Activated CD8-positive, alpha-beta T cell treated with anti-CD3 and anti-CD28 coated beads, Interleukin-2, amount 10 ng/mL, durations not matched to agents 7 days and 5 days (primary cell): ENCODE results near the gene OR2A7. TPM values are rescaled to one million over a fixed set of nuclear protein-coding genes. Genes with fewer than 3 reads are reported as not detected.
"Not testable (repeated sequence)": the region's sequence is repeated elsewhere in the genome, so short reads cannot be mapped to it uniquely, and the experiment has no call there.

ENCODE experiments used
- ATAC-seq: fragments of 150-1000 bp; cut with Tn5 transposase; one replicate; pipeline ENCODE4 v1.10.0; 2021; ENCODE audit warnings: moderate library complexity
- CTCF ChIA-PET: fragments of 350-600 bp; sonication (Branson Sonifier 250); formaldehyde crosslinking; loops from one replicate; lab custom pipeline; 2021; ENCODE audit warnings: antibody characterized with exemption; lab: Charles Lee
- POLR2A ChIA-PET: fragments of 350-600 bp; sonication (Branson Sonifier 250); formaldehyde crosslinking; loops from one replicate; lab custom pipeline; 2021; ENCODE audit warnings: antibody characterized with exemption; lab: Charles Lee
- DNase-seq: peaks from one replicate; pipeline ENCODE4 v3.0.0-alpha.2; 2020
- H3K27ac Mint-ChIP-seq: one replicate; pipeline ENCODE4 v1.8.0; 2021; ENCODE audit warnings: mild to moderate bottlenecking, mixed read lengths
- H3K27me3 Mint-ChIP-seq: one replicate; pipeline ENCODE4 v1.8.0; 2021; ENCODE audit warnings: low read depth, mixed read lengths
- H3K36me3 Mint-ChIP-seq: one replicate; pipeline ENCODE4 v1.8.0; 2021; ENCODE audit warnings: low read depth, mixed read lengths
- H3K4me1 Mint-ChIP-seq: one replicate; pipeline ENCODE4 v1.8.0; 2021; ENCODE audit warnings: low read depth, mixed read lengths
- H3K4me3 Mint-ChIP-seq: one replicate; pipeline ENCODE4 v1.8.0; 2021; ENCODE audit warnings: mild to moderate bottlenecking, mixed read lengths
- H3K9me3 Mint-ChIP-seq: one replicate; pipeline ENCODE4 v1.8.0; 2022; ENCODE audit warnings: mixed read lengths; ENCODE audit not compliant: insufficient read depth
- total RNA-seq, 2 experiments: library from RNA; stranded (reverse); gene quantifications; one replicate each; pipeline ENCODE4 v1.2.3, GENCODE V29; 2021

The OR2A7 gene, protein sequence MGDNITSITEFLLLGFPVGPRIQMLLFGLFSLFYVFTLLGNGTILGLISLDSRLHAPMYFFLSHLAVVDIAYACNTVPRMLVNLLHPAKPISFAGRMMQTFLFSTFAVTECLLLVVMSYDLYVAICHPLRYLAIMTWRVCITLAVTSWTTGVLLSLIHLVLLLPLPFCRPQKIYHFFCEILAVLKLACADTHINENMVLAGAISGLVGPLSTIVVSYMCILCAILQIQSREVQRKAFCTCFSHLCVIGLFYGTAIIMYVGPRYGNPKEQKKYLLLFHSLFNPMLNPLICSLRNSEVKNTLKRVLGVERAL
- 1 to 10 TPM; 1.5 to 1.6 TPM for total RNA-seq

DNA sequence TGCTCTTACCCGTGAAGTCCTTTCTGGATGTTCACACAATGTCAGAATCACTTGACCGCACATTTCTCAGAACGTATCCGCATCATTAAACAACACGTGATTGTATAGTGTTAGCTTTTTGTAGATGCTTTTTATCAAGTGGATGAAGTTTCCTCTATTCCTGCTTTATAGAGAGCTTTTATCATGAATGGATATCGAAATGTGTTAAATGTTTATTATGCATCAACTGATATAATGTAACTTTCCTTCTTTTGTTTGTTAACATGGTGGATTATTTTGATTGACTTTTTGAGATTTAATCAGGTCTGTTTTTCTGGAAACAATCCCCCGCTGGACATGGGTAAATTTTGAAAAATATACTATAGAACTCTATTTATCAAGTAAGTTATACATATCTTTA is at the start of gene OR2A7:
TSS of gene OR2A7 (minus strand) at position 101 of the 400 bp plus-strand sequence. CDS start 5,164 bp downstream, outside the sequence.
- CTCF ChIA-PET, POLR2A ChIA-PET, H3K4me3 Mint-ChIP-seq, H3K9me3 Mint-ChIP-seq, H3K27ac Mint-ChIP-seq, DNase-seq, H3K27me3 Mint-ChIP-seq, ATAC-seq, H3K4me1 Mint-ChIP-seq, H3K36me3 Mint-ChIP-seq: not testable (repeated sequence)

DNA sequence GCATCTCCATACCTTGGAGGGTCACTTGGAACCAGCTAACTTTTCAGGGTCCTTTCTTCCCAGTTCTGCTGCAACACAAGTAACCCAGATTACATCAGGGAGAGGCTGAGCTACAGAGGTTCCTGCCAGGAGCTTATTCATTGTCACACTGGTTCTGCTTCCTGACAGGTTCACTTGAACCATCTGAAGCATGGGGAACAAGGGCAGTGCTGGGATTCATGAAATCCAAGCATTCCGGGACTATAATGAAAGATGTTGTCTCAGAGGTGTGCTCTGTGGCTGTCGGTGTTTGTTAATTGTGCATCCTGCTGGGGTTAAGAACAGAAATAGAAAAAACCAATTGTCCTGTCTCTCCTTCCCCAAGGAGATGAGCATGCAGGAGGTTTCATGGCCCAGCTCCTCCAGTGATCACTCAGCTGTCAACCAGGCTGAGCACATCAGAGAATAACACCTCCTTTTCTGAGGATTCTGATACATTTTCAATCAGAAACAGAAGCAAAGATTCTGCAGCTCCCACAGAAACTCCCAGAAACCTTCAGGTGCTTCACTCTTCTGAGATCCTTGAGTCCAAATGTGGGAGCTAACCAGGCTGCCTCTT is 47.4 kb upstream of the OR2A7 start, which contains the start of gene OR2A1:
TSS of gene OR2A1 (plus strand) at position 548 of the 598 bp plus-strand sequence. CDS start 5,706 bp downstream, outside the sequence.
- H3K27me3 Mint-ChIP-seq, CTCF ChIA-PET, H3K4me3 Mint-ChIP-seq, H3K36me3 Mint-ChIP-seq, H3K9me3 Mint-ChIP-seq, H3K27ac Mint-ChIP-seq, ATAC-seq, POLR2A ChIA-PET, DNase-seq, H3K4me1 Mint-ChIP-seq: not testable (repeated sequence)

DNA sequence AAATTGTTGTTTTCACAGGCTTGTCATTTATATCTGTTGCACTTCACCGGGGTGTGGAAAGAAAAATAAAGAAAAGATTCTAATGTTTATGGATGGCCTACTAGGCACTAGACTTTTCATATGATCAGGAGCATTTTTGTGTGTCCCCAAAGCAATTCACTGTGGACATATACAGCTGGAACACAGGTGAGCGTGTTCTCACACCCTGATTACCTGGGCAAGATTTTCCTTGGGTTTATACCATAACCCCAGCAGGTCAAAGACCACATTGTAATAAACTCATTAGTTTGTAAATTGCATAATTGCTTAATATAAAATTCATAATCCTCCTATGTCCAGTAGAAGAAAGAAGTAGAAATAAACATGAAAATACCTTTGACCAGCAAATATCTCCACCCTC is 46.6 kb upstream of the OR2A7 start:
- ATAC-seq, H3K4me3 Mint-ChIP-seq, H3K27ac Mint-ChIP-seq, H3K4me1 Mint-ChIP-seq, CTCF ChIA-PET, H3K36me3 Mint-ChIP-seq, H3K27me3 Mint-ChIP-seq, POLR2A ChIA-PET, H3K9me3 Mint-ChIP-seq, DNase-seq: not testable (repeated sequence)

DNA sequence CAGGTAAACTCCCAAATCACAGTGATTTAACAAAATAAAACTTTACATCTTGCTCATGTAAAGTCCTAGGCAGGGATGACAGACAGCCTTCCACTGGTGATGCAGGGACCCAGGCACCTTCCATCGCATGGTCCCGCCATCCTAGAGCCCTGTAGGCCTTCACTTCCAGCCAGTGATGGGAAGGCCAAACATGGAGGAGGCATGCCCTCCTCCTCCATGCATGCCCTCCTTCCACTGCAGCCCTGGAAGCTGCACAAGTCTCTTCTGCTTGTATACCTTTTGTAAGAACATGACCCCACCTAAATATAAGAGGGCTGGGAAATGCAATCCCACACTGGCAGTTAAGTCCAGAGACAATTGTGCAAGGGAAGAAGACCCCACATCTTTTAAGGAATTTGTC is 45.1 kb upstream of the OR2A7 start:
- H3K4me3 Mint-ChIP-seq, CTCF ChIA-PET, POLR2A ChIA-PET, H3K4me1 Mint-ChIP-seq, H3K27ac Mint-ChIP-seq, H3K36me3 Mint-ChIP-seq, ATAC-seq, DNase-seq, H3K9me3 Mint-ChIP-seq, H3K27me3 Mint-ChIP-seq: not testable (repeated sequence)

DNA sequence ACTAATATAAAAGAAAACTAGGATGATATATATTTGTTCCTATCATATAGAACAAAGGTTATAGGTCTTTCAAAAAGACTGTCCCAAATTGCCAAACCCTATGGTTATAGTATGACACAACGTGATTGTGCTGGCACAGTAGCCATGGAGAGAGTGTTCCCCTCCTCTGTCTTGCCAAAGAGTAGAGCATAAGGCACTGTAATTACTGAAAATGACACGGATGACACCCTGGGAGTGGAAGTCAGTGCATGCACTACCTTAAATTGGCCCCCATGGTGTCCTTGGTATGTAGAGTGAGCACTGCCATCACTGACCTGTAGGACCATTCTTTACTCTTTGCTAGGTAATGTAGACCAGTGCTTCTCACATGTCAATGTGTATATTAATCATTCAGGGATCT is 40.6 kb upstream of the OR2A7 start:
- H3K4me1 Mint-ChIP-seq, CTCF ChIA-PET, H3K4me3 Mint-ChIP-seq, POLR2A ChIA-PET, DNase-seq, ATAC-seq, H3K27me3 Mint-ChIP-seq, H3K36me3 Mint-ChIP-seq, H3K27ac Mint-ChIP-seq, H3K9me3 Mint-ChIP-seq: not testable (repeated sequence)

DNA sequence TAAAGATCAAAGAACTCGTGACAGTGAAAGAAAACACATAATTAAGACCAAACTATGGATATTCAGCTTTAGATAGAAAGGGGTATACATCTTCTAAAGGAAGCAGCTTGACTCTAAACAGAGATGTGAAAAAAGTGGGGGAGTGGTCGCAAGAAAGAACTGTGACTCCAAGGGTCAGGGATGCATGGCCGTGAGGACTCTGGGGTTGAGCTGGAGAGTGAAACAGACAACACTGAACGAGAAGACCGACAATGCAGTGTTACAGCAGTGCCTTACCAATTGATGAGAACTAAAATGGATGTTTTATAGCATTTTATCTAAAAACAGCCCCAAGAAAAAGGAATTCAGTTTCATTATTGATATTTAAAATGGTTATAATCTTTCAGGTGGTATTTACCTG is 39.0 kb upstream of the OR2A7 start:
- H3K4me3 Mint-ChIP-seq, POLR2A ChIA-PET, H3K4me1 Mint-ChIP-seq, H3K27ac Mint-ChIP-seq, ATAC-seq, H3K9me3 Mint-ChIP-seq, H3K36me3 Mint-ChIP-seq, CTCF ChIA-PET, H3K27me3 Mint-ChIP-seq, DNase-seq: not testable (repeated sequence)

DNA sequence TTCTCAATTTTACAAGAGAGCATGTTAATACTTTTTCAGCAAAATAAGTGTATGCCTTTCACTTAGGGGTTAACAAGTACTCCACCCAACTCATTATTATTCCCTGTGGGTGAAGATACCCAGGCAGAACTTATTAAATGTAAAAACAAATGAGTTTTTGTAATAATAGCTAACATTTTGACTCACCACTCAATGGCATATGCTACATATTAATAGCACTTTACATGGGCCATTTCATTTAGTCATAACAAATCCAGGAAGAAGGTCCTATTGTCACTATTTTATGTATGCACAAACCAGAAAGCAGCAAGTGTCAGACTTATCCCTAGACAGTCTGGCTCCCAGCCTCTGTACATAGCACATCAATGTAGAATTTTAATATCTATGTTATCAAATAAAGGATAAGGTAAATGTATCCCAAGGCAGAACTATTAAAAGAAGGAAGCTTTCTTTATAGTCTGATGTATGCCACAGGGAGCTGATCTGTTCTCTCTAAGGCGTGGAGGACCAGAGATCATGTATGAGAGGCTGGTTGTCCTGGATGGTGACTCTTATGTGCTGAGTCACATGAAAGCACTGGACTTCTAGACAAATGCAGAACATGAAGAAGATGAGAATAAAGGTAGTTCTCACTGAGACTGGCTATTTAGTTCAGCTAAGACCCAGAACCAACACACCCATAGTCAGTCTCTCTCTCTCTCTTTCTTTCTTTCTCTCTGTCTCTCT is 38.1 kb upstream of the OR2A7 start:
- ATAC-seq, CTCF ChIA-PET, H3K4me1 Mint-ChIP-seq, H3K27me3 Mint-ChIP-seq, DNase-seq, H3K4me3 Mint-ChIP-seq, H3K36me3 Mint-ChIP-seq, H3K9me3 Mint-ChIP-seq, H3K27ac Mint-ChIP-seq, POLR2A ChIA-PET: not testable (repeated sequence)

DNA sequence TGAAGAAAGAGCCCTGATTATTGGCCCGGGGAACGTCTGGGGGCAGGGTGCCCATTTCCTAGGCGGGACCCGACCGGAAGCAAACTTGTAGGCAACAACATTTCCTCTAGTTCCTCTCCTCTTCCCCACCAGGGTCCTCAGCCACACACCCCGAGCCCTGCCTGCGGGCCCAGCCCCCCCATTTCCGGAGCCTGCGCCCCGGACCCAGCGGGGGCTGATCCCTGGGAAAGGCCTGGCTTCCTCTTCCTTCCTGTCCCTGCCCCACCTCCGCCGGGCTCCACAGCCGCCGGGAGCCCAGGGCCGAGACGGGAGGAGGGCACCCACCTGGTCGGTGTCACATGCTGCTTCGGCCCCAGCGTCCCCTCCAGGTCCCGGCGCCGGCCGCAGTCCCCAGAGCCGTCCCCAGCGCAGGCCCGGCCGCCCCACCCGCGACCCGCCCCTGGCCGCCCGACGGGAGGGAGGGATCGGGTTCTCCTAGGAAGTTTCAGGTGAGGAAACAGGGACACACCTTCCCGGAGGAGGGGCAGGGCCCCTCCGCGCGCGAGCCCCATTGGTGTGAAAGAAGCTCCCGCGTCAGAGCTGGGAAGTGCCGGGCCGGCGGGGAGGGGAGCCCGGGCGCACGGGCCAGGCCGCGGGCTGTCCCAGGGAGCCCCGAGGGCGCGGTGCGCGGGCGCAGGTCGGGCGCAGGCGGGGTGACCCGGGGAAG is 29.4 kb upstream of the OR2A7 start:
- POLR2A ChIA-PET, DNase-seq, H3K27me3 Mint-ChIP-seq, H3K9me3 Mint-ChIP-seq, CTCF ChIA-PET, H3K4me3 Mint-ChIP-seq, H3K4me1 Mint-ChIP-seq, H3K27ac Mint-ChIP-seq, H3K36me3 Mint-ChIP-seq: not testable (repeated sequence)
- ATAC-seq, result peak; percentile 88

DNA sequence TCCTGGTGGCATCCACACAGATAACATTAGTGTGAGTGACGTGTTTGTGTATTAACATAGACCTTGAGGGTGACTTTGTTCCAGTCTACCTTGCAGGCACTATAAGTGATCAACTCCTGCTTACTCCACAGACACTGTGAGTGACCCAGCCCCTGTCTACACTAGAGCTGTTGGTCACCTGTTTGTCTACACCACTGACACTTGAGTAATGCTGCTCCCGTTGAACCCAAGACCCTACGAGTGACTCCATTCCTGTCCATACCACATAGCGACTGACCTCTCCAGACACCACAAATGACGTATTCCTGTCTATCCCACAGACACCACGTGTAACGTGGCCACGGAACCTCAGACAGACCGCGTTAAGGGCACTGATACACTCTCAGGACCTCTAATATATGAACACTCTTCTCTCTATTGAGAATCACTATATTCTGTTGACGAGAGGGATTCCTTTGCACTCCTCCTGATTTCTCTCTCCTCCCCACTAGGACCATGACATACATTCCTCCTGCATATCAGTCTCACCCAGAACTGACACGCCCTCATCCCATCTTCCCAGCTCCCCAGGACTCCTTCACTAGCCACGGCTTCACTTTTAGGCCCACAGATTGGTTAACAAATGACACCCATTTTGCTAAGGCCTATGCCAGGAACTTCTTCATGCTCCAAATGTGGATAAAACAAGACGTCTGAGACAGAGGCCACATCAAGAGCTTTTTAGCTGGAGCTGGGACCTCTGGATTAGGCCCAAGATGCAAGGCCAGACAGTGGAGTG is 28.0 kb upstream of the OR2A7 start:
- H3K4me3 Mint-ChIP-seq, CTCF ChIA-PET, H3K4me1 Mint-ChIP-seq, POLR2A ChIA-PET, H3K36me3 Mint-ChIP-seq, H3K9me3 Mint-ChIP-seq, DNase-seq, H3K27me3 Mint-ChIP-seq, ATAC-seq, H3K27ac Mint-ChIP-seq: not testable (repeated sequence)

DNA sequence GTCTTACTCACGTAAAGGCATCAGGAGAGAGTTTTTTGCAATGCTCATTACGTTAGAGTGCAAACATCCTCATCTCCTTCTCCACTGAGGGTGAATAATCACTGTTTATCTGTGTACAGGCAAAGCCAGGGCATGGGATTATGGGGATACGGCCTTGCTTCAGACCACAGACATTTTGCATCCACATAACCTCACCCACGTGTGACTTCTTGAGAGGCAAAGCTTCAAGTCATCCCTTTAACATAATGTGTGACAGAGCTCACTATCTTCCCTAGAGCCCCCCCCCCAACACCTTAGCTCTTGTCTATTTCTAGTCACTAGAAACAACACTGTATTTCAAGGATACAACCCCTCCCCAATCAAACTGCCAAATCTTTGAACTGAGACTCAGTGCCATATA is 27.0 kb upstream of the OR2A7 start:
- DNase-seq, H3K9me3 Mint-ChIP-seq, H3K27me3 Mint-ChIP-seq, H3K36me3 Mint-ChIP-seq, CTCF ChIA-PET, POLR2A ChIA-PET, ATAC-seq, H3K27ac Mint-ChIP-seq, H3K4me3 Mint-ChIP-seq, H3K4me1 Mint-ChIP-seq: not testable (repeated sequence)

DNA sequence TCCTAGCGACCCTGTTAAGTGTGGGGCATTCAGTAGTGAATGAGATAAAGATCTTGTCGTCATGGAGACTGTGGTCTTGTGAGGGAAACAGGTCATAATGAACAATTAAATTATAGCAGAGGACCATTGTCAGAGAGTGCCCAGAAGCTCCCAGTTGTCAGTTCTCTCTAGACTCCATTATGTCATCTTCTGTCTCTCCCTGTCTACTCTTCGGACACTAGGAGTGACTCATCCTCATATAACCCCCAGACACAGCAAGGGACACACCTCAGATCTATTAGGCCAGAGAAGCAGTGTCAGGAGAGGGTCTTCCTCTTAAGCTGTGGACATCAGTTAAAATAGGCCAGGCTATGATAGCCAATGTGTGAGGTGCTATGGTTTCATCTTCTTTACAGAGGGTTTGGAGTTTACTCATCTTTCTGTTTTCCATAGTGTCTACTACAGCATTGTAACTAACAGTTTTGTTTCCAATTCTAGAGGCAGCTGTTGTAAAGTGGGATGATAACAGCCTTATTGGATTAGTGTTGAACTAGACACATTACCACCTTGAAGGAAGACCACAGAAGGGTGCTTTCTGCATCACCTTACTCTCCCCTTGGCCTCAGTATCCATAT is 22.7 kb upstream of the OR2A7 start:
- H3K4me3 Mint-ChIP-seq, H3K36me3 Mint-ChIP-seq, DNase-seq, H3K27me3 Mint-ChIP-seq, H3K27ac Mint-ChIP-seq, H3K9me3 Mint-ChIP-seq, H3K4me1 Mint-ChIP-seq, CTCF ChIA-PET, POLR2A ChIA-PET: not testable (repeated sequence)
- ATAC-seq, result peak; percentile 46
